Omental fat pad (tissue), 4 donors: Measurements from ENCODE around the gene SARM1. TPM values are rescaled to one million over a fixed set of nuclear protein-coding genes. Genes with fewer than 3 reads are reported as not detected.

Source experiments
- ATAC-seq: fragments of 150-250 bp; one replicate; pipeline ENCODE4 v1.9.1; 2016; ENCODE audit warnings: mild to moderate bottlenecking, moderate library complexity; ENCODE audit not compliant: low FRiP score
- DNase-seq: peaks from one replicate; pipeline ENCODE4 v3.0.0-alpha.2; 2019; ENCODE audit warnings: low spot score
- CTCF ChIP-seq, 3 donors: fragments of 450-650 bp; IDR thresholded peaks; one replicate each; pipeline ENCODE4 v1.5.1; 2016 to 2017; ENCODE audit warnings: antibody characterized with exemption in 3 of 3, mild to moderate bottlenecking in 3 of 3, moderate library complexity in 2 of 3
- total RNA-seq, 4 donors: library from RNA; depleted of rRNA; stranded (reverse); fragments of >200 nt; gene quantifications; one replicate each; pipeline ENCODE4 v1.1.0, GENCODE V29; 2016

SARM1 gene
- total RNA-seq, 4 donors from 2014 or later, result 8.5 to 13.1 (median 12.3) TPM

DNA sequence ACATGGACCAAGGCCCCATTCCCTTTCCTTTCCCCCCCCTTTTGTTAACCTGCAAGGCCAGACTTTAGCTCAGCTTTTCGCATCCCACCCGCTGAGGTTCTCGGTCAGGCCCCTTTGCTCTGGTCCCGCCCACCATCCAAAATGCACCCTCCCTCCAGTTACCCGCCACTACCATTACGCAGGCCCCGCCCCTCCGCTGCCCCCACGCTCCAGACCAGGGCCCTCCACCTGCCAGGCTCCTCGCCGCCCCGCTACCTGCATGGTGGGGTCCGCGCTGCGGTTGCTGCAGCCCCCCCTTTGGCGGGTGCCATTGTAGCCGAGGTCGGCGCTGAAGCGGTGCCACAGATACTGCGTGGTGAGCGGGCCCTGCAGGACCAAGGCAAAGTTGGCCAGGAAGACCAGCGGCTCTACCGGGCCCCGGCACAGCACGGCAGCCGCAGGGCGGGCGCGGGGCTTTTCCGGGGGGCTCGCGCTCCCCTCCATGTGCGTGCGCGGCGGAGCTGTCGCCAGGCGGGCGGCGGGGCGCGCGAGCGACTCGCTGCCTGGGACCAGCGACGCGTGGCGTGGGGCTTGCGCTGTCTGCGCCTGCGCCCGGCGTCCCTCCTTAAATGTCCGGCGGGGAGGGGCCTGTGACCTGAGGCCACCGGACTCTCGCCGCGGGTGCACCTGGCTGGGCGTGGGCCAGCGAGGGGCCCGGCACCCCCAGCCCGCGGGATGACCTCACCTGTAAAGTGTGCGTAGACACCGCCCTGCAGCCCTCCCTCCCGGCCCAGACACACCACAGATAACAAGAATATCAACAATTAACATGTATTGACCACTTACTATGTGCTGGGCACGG is 34.4 kb downstream of the SARM1 start, which contains the start of gene SLC46A1:
SLC46A1 (minus strand) TSS at position 581 of the 841 bp plus-strand sequence; CDS start at position 483, 98 bp downstream.
- DNase-seq (peak; percentile 53), ATAC-seq (peak; percentile 83)
- TF ChIP-seq CTCF (IDR thresholded peaks at IDR 0.05), result no peak

DNA sequence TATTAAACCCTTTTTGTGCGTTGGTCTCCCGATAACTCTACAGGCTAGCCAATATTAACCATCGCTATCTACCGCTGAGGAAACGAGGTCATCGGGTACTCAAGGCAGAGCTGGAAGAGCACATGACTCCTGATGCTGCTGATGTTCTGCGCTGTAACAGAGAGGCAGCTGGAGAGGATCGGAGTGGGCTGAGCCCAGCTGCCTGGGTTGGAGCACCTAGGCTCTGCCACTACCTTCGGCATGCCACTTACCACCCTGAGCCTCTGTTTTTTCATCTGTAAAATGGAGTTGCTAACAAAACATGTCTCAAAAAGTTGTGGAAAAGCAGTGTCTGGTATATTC is 35.0 kb downstream of the SARM1 start:
- no peak for TF ChIP-seq CTCF (IDR thresholded peaks at IDR 0.05)
- ATAC-seq, result peak; percentile 3
- DNase-seq, result no peak

DNA sequence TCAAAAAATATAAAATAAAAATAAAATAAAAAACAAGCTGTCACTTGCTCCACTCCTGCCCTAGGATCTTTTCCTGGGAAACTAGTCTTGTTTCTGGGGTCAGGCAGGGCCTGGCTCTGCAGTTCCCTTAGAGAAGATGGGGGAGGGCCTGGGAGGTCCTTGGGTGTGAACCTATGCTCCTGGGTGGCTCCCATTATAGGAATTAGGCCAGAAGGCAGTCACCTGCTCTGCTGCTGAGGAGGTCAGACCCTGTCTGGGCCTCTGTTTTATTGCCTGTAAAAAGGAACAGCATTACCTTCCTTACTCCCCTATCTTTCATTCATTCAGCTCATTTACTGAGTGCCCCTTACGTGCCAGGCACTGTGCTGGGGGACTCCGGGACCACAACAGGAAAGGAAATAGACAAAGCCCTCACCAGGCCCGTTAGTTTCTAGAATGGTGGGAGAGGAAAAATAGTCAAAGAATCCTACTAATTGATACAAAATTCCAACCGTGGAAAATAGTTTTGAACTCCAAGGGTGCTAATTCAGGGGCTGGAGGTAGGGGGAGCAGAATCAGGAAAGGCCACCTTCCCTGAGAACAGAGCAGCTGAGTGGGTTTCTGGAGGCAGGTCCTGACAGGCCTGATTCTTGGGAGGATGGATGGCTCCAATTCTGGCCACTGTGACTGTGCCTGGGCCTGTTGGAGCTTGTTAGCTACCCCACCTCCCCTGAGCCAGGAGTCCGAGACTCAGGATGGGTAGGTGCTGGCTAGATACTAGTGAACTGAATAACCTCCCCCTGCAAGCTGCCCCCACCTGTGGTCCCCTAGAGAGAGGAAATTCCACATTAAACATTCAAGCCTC is 35.9 kb downstream of the SARM1 start:
- DNase-seq, result no peak
- no peak for ATAC-seq
- no peak for TF ChIP-seq CTCF (IDR thresholded peaks at IDR 0.05)

- no peak for ATAC-seq
- no peak for DNase-seq
- TF ChIP-seq CTCF (IDR thresholded peaks at IDR 0.05), result no peak
These were observed 36.4 kb downstream of the SARM1 start for GRCh38 chr17:28407974-28408306.

DNA sequence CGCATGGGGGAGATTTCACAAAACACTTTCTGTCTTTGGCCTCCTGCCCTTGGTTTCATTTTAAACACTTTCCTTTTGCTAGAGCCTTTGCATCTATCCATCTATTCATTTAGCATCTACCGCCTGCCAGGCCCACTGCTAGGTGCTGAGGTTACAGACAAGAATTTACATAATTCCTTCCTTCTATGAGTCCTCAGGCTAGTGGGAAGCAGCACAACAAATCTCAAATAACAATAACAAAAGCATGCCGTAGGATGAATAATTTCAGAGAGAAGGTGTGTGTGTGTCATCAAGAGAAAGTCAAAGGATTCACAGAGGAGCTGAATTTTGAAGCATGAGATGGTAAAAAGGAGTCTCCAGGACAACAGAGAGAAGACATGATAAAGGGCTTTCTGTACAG is 40.6 kb downstream of the SARM1 start:
- no peak for TF ChIP-seq CTCF (IDR thresholded peaks at IDR 0.05)
- ATAC-seq, result no peak
- no peak for DNase-seq

DNA sequence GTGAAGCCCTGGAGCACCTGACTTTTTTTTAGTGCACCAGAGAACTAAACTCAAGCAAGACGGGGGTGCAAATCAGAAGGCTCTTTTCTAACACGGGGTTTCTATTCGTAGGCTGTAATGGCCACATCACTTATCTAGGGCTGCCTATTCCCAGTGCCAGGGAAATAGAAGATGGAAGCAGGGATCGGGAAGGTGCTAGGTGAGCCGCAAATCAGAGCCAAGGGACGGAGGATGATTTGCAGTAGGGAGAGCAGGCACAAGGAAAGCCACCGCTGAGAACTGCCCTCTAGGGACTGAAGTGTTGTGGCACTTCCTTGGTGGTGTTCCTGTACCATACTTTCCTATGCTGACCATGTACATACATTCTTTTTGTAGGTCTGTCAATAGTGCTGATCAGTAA is 42.3 kb downstream of the SARM1 start:
- no peak for TF ChIP-seq CTCF (IDR thresholded peaks at IDR 0.05)

More for the DNA sequence above, 42.3 kb downstream of the SARM1 start:
- no peak for DNase-seq
- no peak for ATAC-seq
